GM18870 (cell line): Measurements from ENCODE around the gene NEDD4.
"Not testable (repeated sequence)": the region's sequence is repeated elsewhere in the genome, so short reads cannot be mapped to it uniquely, and the experiment has no call there.

ENCODE experiments used
- ATAC-seq: cut with Tn5 transposase; IDR thresholded peaks from one replicate; pipeline ENCODE4 v1.9.1; 2021; ENCODE audit warnings: moderate library complexity; ENCODE audit not compliant: unreplicated experiment

NEDD4 gene

DNA sequence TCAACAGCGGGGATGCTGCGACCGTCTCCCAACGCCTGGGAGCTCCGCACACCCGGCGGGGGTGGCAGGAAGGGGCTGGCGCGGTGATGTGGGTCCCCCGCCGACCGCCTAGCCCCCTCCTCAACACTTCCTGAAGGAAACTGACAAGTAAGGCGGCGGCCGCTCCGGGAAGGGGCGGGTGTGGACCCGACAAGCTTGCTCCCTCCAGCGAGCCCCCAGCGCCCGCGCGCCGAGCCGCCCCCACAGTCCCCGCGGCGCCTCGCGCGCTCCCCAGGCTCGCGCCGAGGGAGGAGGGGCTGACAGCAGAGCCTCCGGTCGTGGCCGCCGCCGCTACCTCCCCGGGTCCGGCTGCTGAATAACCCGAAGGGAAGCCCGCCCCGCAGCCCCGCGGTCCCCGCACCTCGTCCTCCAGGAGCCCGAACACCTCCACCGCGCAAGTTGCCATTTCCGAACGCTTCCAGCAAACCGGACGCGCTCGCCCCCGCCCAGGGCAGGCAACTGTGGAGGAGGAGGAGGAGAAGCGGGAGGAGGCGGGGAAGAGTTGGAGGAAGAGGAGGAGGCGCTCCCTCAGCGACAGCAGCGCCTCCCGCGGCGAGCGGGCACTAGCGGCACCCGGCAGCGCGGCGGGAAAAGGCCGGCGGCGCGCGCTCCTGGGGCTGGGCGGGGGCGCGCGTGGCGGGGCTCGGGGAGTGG is at the start of gene NEDD4:
NEDD4 (minus strand) TSS at position 502 of the 693 bp plus-strand sequence; CDS start at position 445, 57 bp downstream.
- ATAC-seq = peak; percentile 68

DNA sequence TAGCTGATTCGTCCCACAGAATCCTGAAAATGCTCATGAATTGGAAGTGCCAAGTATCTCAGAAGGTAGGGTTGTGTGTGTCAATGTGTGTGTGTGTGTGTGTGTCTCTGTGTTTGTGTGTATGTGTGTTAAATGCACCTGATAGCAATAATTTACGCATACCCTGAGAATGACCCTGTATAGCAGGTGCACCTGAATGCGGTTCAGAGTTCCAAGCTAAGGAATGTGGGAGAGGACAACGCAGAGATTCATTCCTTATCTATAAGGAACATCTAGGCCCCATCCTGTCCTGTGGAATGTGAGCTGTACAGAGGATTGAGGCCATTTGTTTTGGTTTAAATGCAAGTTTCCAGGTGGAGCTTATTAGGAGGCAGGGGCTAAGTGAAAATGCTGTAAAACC is 49.1 kb upstream of the NEDD4 start:
- ATAC-seq = no peak

DNA sequence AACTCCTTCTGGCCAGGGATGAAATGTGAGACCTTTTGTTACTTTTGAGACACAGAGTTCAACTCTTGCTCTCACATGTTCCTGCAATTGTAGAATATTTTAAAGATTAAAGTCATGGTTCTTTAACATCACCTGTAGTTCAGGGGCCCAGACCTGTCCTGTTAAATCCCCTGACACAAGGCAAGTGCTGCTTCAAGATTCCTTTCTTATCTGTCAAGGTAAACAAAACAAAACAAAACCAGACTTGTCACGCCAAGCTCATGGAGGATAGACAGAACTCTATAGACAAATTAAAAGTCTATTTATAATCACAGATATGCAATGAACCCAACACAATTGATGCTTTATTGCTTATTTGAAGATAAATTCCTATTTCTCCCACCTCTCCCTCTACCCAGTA is 48.6 kb upstream of the NEDD4 start:
- no peak for ATAC-seq

DNA sequence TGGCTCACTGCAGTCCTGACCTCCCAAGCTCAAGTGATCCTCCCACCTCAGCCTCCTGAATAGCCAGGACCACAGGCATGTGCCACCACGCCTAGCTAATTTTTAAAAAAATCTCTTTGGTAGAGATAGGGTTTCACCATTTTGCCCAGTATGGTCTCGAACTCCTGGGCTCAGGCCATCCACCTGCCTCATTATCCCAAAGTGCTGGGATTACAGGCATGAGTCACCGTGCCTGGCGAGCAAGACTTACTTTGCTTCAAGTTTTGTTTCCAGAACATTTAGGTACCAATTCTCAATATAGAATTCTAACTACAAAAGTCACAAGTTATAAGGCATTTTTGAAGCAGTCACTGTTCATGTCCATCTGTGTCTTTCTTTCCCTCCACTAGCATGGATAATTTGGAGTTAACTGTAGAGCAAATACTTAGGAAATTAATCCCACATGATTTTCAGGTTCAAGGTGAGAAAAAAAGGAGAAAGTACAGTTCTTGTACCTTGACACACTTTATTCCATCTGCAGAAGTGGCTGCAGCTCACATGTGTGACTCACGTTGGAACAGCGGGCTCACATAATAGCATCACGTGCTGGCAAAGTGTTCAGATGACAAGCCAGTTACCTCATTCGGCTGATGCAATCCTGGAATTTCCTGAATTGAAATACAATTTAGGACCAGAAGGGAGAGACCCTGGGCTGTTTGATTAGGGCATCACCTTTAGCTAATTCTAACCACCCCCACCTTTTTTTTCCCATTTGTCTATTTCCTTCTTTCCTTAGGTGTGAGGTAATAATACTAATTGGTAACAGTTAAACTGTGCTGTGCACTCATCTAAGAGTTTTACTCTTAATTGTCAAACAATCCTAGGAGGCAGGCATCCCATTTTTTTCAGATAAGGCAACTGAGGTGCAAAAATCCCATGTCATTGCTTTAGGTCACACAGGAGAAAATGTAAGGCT is 46.9 kb upstream of the NEDD4 start:
- ATAC-seq = no peak

DNA sequence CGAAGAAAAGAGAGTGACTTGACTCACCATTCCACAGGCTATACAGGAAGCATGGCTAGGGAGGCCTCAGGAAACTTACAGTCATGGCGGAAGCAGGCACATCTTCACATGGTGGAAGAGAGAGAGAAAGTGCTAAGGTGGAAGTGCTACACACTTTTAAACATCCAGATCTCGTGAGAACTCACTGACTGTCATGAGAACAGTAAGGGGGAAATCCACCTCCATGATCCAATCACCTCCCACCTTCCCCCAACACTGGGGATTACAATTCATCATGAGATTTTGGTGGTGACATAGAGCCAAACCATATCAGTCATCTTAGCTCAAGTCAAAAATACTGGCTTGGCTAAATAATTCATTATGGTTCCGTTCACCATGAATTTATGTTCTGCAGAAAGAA is 45.3 kb upstream of the NEDD4 start:
- ATAC-seq = no peak

DNA sequence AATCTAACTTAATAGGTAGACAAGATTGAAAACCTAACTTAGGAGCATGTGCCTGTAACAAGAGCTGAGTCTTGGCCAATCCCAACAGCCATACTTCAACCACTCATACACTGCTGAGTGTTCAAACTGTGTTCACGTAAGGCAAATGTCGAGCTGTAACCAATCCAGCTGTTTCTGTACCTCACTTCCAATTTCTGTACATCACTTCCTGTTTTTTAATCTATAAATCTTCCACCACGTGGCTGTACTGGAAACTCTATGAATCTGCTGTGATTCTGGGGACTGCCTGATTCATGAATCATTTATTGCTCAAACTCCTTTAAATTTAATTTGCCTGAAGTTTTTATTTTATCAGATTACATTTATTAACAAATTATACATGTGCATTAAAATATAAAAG is 44.6 kb upstream of the NEDD4 start:
- no peak for ATAC-seq

DNA sequence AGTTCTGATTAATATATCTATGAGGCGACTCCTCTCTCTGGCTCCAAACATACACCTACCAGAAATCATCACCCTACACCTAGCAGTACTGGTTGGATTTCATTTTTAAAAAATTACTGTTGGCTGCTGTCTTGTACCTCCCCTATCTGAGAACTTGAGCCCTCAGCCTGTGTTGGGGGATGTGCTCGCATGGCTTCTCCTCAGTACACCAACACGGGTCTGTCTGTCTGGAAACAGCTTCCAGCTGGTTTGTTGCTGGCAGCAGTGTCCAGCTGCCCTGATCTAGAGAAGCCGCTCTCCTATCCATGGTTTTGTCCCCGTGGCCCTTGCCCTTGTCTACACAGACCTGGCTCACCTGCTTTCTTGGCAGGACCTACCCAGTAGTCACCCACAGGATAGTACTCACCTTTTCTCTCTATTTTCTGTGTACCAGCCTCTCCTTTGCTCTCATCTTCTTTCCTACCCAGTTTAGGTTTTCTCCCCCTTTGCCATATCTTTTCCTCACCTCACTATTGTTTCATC is 43.2 kb upstream of the NEDD4 start:
- no peak for ATAC-seq

DNA sequence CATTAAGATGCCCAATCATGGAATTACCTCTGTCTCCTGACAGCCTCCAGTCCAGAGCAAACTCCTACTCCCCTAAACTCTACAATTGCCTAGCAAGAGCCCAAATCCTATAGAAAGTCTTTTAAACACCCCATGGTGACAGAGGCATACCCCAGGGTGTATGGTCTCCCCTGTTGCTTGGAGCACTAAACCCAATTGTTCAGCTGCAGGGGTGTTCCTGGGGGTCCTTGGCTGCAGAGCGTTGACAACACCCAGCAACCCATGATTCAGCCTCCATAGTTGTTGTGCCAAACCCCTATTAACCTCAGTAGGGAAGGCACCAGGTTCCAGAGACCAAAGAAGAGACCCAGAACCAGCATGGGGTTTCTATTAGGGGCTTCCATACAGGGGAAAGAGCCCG is 41.8 kb upstream of the NEDD4 start:
- ATAC-seq = no peak

DNA sequence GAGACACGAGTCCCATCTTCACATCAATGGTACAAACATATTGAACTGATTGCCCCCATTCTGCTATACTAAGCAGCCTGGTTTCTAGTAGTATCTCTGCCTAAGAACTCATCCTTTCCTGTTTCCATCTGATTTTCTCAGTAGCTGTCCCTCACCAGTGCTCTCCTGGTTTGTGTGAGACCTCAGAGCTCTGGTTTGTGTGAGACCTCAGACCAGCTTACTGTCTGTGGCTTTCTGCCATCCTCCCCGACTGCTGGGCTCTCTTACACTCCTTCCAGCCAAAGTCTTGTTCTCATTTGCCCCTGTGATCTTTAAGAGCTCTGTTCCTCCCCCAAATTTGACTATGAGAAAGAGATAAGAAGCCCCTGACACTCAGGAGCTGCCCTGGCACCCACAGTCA is 41.1 kb upstream of the NEDD4 start:
- no peak for ATAC-seq

DNA sequence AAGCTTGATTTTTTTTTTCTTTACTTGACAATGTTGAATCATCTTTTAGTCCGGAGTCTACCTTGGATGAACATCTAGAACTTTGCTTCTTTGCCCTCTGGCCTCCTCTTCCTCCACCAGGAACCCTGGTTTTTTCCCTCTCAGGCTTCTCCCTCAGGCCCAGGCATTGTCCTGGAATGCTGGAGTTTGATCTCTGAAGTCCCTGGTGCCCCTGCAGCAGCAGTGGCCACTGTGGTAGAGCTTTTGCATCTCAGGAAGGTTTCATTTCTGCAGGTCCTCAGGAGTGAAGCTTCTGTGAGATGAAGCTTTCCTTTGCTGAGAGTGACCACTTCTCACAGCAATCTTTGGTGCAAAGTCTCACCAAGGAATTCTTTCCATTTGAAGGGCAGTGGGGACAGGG is 39.0 kb upstream of the NEDD4 start:
- ATAC-seq = no peak

DNA sequence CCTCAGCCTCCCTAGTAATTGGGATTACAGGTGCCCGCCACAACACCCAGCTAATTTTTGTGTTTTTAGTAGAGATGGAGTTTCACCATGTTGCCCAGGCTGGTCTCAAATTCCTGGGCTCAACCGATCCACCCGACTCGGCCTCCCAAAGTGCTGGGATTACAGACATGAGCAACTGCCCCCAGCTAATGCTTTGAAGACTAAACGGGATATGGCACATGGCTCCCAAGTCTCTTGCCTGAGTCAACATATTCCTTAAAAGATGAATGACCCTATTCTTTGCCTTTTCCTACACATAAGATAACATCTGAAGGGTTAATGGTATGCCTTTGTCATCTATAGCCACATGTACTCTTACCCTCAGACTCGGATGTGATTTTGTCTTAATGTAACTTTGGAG is 38.4 kb upstream of the NEDD4 start:
- ATAC-seq = no peak

DNA sequence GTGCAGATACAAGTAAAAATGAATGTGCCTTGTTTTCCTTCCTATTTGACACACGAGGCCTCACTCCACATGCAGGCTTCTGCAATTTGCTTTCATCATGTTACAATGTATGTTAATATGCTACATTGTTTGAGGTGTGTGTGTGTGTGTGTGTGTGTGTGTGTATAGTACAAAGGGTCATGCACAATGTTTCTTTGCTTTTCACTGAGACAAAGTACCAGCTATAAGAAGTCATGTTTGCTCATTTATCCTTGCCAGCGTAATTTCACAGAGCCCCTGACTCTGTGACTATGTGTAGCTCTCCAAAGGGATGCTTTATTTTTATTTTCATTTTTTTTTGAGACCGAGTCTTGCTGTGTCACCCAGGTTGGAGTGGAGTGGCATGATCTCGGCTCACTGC is 38.0 kb upstream of the NEDD4 start:
- ATAC-seq = no peak

DNA sequence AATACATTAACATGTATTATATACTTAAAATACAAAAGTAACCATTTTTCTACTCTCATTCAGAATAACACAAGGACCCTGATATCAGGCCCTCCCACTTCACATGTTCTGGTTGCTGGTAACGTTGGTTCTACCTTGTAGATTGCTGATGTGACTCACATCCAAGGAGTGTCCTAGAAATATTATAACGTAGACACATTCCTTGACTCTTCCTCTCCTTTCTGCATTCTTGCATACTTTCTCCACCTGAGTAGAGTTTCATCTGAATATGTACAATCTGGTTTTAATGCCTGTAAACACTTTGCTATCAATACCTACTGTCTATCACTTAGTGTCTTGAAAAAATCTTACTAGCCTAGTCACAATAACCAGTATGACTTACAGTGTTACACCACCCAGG is 35.0 kb upstream of the NEDD4 start:
- ATAC-seq = no peak

DNA sequence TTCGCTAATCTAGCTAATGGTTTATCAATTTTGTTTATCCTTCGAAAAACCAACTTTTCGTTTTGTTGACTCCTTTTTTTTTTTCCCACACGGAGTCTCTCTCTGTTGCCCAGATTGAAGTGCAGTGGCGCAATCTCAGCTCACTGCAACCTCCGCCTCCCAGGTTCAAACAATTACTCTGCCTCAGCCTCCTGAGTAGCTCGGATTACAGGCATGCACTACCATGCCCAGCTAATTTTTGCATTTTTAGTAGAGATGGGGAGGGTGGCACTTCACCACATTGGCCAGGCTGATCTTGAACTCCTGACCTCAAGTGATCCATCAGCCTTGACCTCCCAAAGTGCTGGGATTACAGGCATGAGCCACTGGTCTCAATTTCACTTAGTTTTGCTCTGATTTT is 29.7 kb upstream of the NEDD4 start:
- not testable (repeated sequence) for ATAC-seq

DNA sequence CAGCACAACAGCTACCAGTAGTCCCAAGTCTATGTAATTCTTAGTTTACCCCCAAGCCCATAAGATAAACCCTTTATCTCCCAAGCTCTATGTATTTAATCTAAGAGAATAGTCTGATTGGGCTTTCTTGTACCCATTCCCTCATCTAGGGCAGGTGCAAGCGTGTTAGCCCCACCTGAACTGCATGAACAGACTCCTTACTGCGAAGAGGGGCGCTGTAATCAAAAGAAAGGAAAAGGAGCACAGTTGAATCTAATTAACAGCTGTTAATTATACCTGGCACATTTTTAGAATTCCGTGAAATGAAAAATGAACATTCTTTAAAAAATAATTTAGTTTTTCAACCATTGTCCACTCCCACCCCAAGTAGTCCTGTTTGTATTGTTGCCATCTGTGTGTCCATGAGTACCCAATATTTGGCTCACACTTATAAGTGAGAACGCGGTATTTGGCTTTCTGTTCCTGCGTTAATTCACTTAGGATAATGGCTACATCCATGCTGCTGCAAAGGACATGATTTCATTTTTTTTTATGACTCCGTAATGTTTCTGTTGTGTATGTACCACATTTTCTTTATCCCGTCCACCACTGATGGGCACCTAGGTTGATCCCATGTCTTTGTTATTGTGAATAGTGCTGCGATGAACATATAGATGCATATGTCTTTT is 26.5 kb upstream of the NEDD4 start:
- no peak for ATAC-seq

DNA sequence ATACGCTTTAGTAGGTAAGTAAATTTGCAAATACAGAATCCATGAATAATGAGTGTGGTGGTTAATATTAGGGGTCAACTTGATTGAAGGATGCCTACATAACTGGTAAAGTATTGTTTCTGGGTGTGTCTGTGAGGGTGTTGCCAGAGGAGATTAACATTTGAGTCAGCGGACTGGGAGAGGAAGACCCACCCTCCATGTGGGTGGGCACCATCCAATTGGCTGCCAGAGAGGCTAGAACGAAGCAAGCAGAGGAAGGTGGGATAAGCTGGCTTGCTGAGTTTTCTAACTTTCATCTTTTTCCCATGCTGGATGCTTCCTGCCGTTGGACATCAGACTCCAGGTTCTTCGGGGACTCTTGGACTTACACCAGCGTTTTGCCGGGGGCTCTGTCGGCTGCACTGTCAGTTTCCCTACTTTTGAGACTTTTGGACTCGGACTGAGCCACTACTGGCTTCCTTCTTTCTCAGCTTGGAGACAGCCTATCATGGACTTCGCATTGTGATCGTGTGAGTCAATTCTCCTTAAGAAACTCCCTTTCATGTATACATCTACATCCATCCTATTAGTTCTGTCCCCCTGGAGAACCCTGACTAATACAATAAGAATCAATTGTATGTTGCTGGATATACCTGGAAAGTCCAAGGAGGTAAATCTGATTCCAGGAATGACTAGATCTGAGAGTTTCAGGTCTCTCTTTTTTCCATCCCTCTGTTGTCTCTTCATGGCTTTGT is 25.8 kb upstream of the NEDD4 start:
- ATAC-seq = no peak

DNA sequence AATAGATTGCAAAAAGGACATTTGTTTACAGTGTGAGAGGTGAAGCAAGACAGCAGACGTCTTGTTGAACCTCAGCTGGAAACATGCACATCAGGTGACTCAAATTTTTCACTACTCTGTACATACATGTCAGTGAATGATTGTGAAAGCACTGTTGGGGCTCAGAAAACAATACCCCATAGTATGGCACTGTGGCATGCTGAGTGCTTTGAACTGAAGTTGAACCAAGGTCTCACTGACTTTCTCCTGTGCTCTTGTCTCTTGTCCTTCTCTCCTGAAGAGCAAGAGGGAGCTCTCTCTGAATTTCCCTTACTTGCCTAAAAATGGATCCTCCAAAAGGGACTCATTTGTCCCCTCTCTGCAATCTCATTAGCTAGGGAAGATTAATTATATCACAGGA is 24.5 kb upstream of the NEDD4 start:
- ATAC-seq = no peak

DNA sequence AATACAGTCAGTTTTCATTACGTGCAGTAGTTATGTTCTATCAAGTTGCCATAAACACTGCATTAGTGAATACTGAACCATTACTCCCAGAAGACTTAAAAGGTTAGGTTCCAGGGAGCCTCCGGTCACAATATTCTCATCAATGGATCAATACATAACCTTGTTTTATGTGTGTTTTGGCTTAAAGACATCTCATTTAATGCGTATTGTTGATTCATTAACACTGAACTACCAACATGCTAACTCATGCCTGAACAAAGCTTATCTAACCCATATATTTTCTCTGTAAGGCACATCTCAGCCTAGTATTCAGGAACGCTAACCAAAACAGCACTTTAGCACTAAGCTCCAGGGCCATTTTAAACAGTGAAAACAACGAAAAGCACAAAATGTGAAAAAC is 24.1 kb upstream of the NEDD4 start:
- ATAC-seq = no peak

DNA sequence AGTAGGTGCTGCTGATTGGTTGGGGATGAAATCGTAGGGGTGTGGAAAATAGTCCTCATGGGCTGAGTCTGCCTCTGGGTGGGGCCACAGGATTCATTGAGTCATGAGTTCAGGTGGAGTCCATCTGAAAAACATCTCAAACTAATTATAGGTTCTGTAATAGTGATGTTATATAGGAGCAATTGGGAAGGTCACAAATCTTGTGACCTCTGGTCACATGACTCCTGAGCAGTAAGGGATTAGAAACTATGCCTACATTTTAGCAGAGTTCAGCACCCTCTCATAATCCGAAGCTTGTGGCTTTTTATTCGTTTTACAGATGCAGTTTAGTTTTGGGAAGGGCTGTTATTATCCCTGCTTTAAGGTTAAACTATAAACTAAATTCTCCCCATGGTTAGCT is 22.9 kb upstream of the NEDD4 start:
- no peak for ATAC-seq

DNA sequence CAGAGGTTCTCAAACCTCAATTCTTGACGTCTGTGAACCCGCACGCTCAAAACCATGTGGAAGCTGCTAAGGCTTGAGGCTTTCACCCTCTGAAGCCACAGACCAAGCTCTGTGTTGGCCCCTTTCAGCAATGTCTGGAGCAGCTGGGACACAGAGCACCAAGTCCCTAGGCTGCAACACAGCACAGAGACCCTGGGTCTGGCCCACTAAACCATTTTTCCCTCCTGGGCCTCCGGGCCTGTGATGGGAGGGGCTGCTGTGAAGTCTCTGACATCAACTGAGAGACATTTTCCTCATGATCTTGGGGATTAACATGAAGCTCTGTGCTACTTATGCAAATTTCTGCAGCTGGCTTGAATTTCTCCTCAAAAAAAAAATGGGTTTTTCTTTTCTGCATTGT is 21.3 kb upstream of the NEDD4 start:
- ATAC-seq = no peak

DNA sequence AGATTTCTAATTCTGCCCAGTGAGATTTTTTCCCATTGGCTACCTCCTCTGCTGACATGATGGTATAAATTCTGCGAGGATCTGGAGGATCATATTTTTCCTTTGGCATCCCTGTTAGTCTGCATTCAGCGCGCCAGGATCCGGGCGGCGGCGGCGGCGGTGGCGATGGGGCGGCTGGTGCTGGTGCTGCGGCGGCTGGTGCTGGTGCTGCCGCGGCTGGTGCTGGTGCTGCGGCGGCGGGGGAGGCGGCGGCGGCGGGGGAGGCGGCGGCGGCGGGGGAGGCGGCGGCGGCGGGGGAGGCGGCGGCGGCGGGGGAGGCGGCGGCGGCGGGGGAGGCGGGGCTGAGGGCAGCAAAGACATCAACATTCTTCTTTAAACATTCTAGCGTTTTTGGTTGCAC is 13.6 kb upstream of the NEDD4 start:
- not testable (repeated sequence) for ATAC-seq
